NCI-H748 (cell line): ENCODE measurements around the gene RPL27A.
"Not testable (repeated sequence)": the region's sequence is repeated elsewhere in the genome, so short reads cannot be mapped to it uniquely, and the experiment has no call there.

ENCODE experiments used
- DNase-seq: peaks from one replicate; lab custom pipeline; 2025; ENCODE audit not compliant: unreplicated experiment; lab: John Stamatoyannopoulos, UW

Gene RPL27A

GRCh38 chr11:8682303-8683114 lies at the start of gene RPL27A, which contains the start of gene TRIM66:
RPL27A (plus strand) TSS chr11:8682792; CDS start chr11:8682814, 22 bp downstream.
TRIM66 (minus strand) TSS chr11:8682665; CDS start chr11:8672274, 10,391 bp downstream.
- peak; percentile 97 for DNase-seq

- no peak for DNase-seq
Observed at GRCh38 chr11:8634498-8634897, 48.1 kb upstream of the RPL27A start.

GRCh38 chr11:8636127-8636526 lies 46.5 kb upstream of the RPL27A start:
- DNase-seq = no peak

- no peak for DNase-seq
Observed at GRCh38 chr11:8638300-8638699, 44.3 kb upstream of the RPL27A start.

- no peak for DNase-seq
Observed at GRCh38 chr11:8639655-8640054, 42.9 kb upstream of the RPL27A start.

- no peak for DNase-seq
Observed at GRCh38 chr11:8640267-8640906, 42.2 kb upstream of the RPL27A start.

GRCh38 chr11:8641332-8641731 lies 41.3 kb upstream of the RPL27A start:
- DNase-seq = no peak

- no peak for DNase-seq
Observed at GRCh38 chr11:8642196-8642841, 40.3 kb upstream of the RPL27A start.

- no peak for DNase-seq
Observed at GRCh38 chr11:8646873-8647272, 35.7 kb upstream of the RPL27A start.

GRCh38 chr11:8649361-8649760 lies 33.2 kb upstream of the RPL27A start:
- DNase-seq = no peak

GRCh38 chr11:8650401-8650990 lies 32.1 kb upstream of the RPL27A start:
- no peak for DNase-seq

- no peak for DNase-seq
Observed at GRCh38 chr11:8652140-8652539, 30.5 kb upstream of the RPL27A start.

- no peak for DNase-seq
Observed at GRCh38 chr11:8654503-8654902, 28.1 kb upstream of the RPL27A start.

GRCh38 chr11:8656291-8656690 lies 26.3 kb upstream of the RPL27A start:
- DNase-seq = no peak

GRCh38 chr11:8658321-8659057 lies 24.1 kb upstream of the RPL27A start:
- peak; percentile 44 for DNase-seq

- DNase-seq = no peak
Observed at GRCh38 chr11:8661001-8661795, 21.4 kb upstream of the RPL27A start.

GRCh38 chr11:8665222-8665621 lies 17.4 kb upstream of the RPL27A start:
- no peak for DNase-seq

- DNase-seq = not testable (repeated sequence)
Observed at GRCh38 chr11:8670081-8670480, 12.5 kb upstream of the RPL27A start.

GRCh38 chr11:8671193-8671612 lies 11.4 kb upstream of the RPL27A start:
- DNase-seq = peak; percentile 62

GRCh38 chr11:8671651-8672062 lies 10.9 kb upstream of the RPL27A start:
- peak; percentile 13 for DNase-seq
